IMR-90 (cell line): Measurements from ENCODE around the gene PLCB3. TPM values are rescaled to one million over a fixed set of nuclear protein-coding genes. Genes with fewer than 3 reads are reported as not detected.

Experiments
- ATAC-seq: fragments of 200-7000 bp; cut with Tn5 transposase; 2 replicates; pipeline ENCODE4 v1.9.1; 2020; ENCODE audit warnings: low read depth, mild to moderate bottlenecking, moderate library complexity
- BruUV-seq: library from RNA; stranded (reverse); fragments of 400-500 nt; replicated peaks from 2 replicates; lab custom pipeline; 2021; lab: Mats Ljungman, UMichigan
- CTCF ChIA-PET: fragments of 300-600 bp; formaldehyde crosslinking; extraction: SDS; loops from one replicate; lab custom pipeline; 2021; ENCODE audit warnings: antibody characterized with exemption; lab: Yijun Ruan, JAX
- POLR2A ChIA-PET: fragments of 300-600 bp; sonication (Branson Sonifier 250); formaldehyde crosslinking; loops from one replicate; lab custom pipeline; 2022; ENCODE audit warnings: antibody characterized with exemption; ENCODE audit not compliant: unreplicated experiment; lab: Charles Lee
- DNase-seq: peaks from one replicate; pipeline ENCODE4 v3.0.0; 2013
- H2AFZ ChIP-seq: replicated peaks from 2 replicates; pipeline ENCODE3; 2013; ENCODE audit warnings: low read length, mild to moderate bottlenecking; ENCODE audit not compliant: poor library complexity
- H2AK5ac ChIP-seq: 2 replicates; pipeline ENCODE4 v1.6.1; 2013; ENCODE audit warnings: low read depth, low read length, inconsistent platforms
- H2AK9ac ChIP-seq: replicated peaks from 2 replicates; pipeline ENCODE3; 2013; ENCODE audit warnings: mild to moderate bottlenecking, low read depth, low read length, moderate library complexity; ENCODE audit not compliant: poor library complexity
- H2BK120ac ChIP-seq: 2 replicates; pipeline ENCODE4 v1.6.1; 2013; ENCODE audit warnings: low read depth, low read length, inconsistent platforms
- H2BK15ac ChIP-seq: 3 replicates; pipeline ENCODE4 v1.6.1; 2013; ENCODE audit warnings: low read depth, low read length, inconsistent platforms
- H2BK20ac ChIP-seq: 2 replicates; pipeline ENCODE4 v1.6.1; 2013; ENCODE audit warnings: low read depth, mild to moderate bottlenecking, inconsistent platforms, low read length, moderate library complexity
- H2BK5ac ChIP-seq: 2 replicates; pipeline ENCODE4 v1.6.1; 2013; ENCODE audit warnings: mild to moderate bottlenecking, low read depth, low read length, inconsistent platforms; ENCODE audit not compliant: poor library complexity, severe bottlenecking
- H3K14ac ChIP-seq: replicated peaks from 2 replicates; pipeline ENCODE4 v1.6.1; 2013; ENCODE audit warnings: low read depth, low read length, inconsistent platforms
- H3K18ac ChIP-seq: 2 replicates; pipeline ENCODE4 v1.6.1; 2013; ENCODE audit warnings: low read depth, low read length, control low read depth
- H3K23ac ChIP-seq: 2 replicates; pipeline ENCODE4 v1.6.1; 2013; ENCODE audit warnings: low read depth, low read length, inconsistent platforms
- H3K27ac ChIP-seq: 2 replicates; pipeline ENCODE4 v1.5.1; 2013; ENCODE audit warnings: mild to moderate bottlenecking, control low read depth, low read length; ENCODE audit not compliant: insufficient read depth
- H3K27me3 ChIP-seq: 2 replicates; pipeline ENCODE4 v1.6.1; 2013; ENCODE audit warnings: low read length; ENCODE audit not compliant: control insufficient read depth, insufficient read depth
- H3K36me3 ChIP-seq: 2 replicates; pipeline ENCODE4 v1.6.1; 2013; ENCODE audit warnings: low read length, mixed read lengths; ENCODE audit not compliant: control insufficient read depth, insufficient read depth
- H3K4ac ChIP-seq: 2 replicates; pipeline ENCODE4 v1.6.1; 2013; ENCODE audit warnings: low read depth, low read length, inconsistent platforms
- H3K4me1 ChIP-seq: 2 replicates; pipeline ENCODE4 v1.6.1; 2013; ENCODE audit warnings: low read length, mixed read lengths; ENCODE audit not compliant: control insufficient read depth, insufficient read depth
- H3K4me2 ChIP-seq: 2 replicates; pipeline ENCODE4 v1.6.1; 2013; ENCODE audit warnings: low read depth, mild to moderate bottlenecking, control low read depth, low read length, moderate library complexity
- H3K4me3 ChIP-seq: 2 replicates; pipeline ENCODE4 v1.5.1; 2013; ENCODE audit warnings: low read depth, mild to moderate bottlenecking, control low read depth, low read length, moderate library complexity; ENCODE audit not compliant: insufficient read depth
- H3K56ac ChIP-seq: 2 replicates; pipeline ENCODE4 v1.6.1; 2013; ENCODE audit warnings: low read length, inconsistent platforms; ENCODE audit not compliant: insufficient read depth; ENCODE audit errors: extremely low read depth
- H3K79me1 ChIP-seq, 2 experiments: 2 replicates each; pipeline ENCODE4 v1.6.1; 2013; ENCODE audit warnings: low read length in 2 of 2, inconsistent platforms in 1 of 2, low read depth in 1 of 2
- H3K9ac ChIP-seq: 2 replicates; pipeline ENCODE4 v1.6.1; 2013; ENCODE audit warnings: low read depth, low read length, control low read depth
- H3K9me1 ChIP-seq: 2 replicates; pipeline ENCODE4 v1.6.1; 2013; ENCODE audit warnings: low read length, inconsistent platforms; ENCODE audit not compliant: insufficient read depth
- H3K9me3 ChIP-seq: 2 replicates; pipeline ENCODE4 v1.6.1; 2013; ENCODE audit warnings: low read length; ENCODE audit not compliant: control insufficient read depth, insufficient read depth
- H4K20me1 ChIP-seq: 2 replicates; pipeline ENCODE4 v1.6.1; 2013; ENCODE audit warnings: low read length, inconsistent platforms; ENCODE audit not compliant: insufficient read depth
- H4K5ac ChIP-seq: 2 replicates; pipeline ENCODE4 v1.6.1; 2013; ENCODE audit warnings: mild to moderate bottlenecking, low read depth, low read length, control low read depth
- H4K8ac ChIP-seq, 2 experiments: 2 replicates each; pipeline ENCODE4 v1.6.1; 2013; ENCODE audit warnings: low read depth in 2 of 2, low read length in 2 of 2, control low read depth in 1 of 2, inconsistent platforms in 1 of 2
- H4K91ac ChIP-seq: 2 replicates; pipeline ENCODE4 v1.6.1; 2013; ENCODE audit warnings: low read depth, low read length, inconsistent platforms; ENCODE audit not compliant: insufficient read depth
- MXI1 ChIP-seq: IDR thresholded peaks from 2 replicates; pipeline ENCODE4 v1.6.1; 2012; ENCODE audit warnings: low read depth, mild to moderate bottlenecking, low read length, moderate library complexity, borderline replicate concordance
- RCOR1 ChIP-seq: IDR thresholded peaks from 2 replicates; pipeline ENCODE4 v1.6.1; 2012; ENCODE audit warnings: mild to moderate bottlenecking, low read length, improper control_type of control experiment; ENCODE audit not compliant: insufficient replicate concordance
- RFX5 ChIP-seq: IDR thresholded peaks from 2 replicates; pipeline ENCODE4 v1.8.0; 2012; ENCODE audit warnings: low read depth, mild to moderate bottlenecking, low read length, moderate library complexity
- WGBS, 2 experiments: methylation state at CpG; one replicate each; pipeline versions ENCODE4 v1.1.5 to v1.1.7; 2013; ENCODE audit warnings: missing lambda C conversion rate in 2 of 2; ENCODE audit not compliant: insufficient read length in 1 of 2; ENCODE audit errors: extremely low coverage in 2 of 2; 5-methylcytosine and 5-hydroxymethylcytosine counted together
- dilution Hi-C: fragments of 300-500 bp; cut with HindIII; formaldehyde crosslinking; loops from one replicate; pipeline ENCODE4 v1.14.3; 2018; ENCODE audit warnings: low sequenced_read_pairs; ENCODE audit not compliant: unreplicated experiment
- in situ Hi-C: fragments of 300-500 bp; cut with MboI; formaldehyde crosslinking; loops from 3 replicates; pipeline ENCODE4 v1.14.3; 2019; ENCODE audit warnings: low sequenced_read_pairs, inconsistent platforms, mixed read lengths
- intact Hi-C: fragments of 100-400 bp; cut with micrococcal nuclease; formaldehyde crosslinking; loops from 2 replicates; pipeline ENCODE4 v1.10.0; 2022
- polyA plus RNA-seq, 3 experiments: library from polyadenylated mRNA; depleted of rRNA; stranded (reverse); fragments of >200 nt; gene quantifications; 2 replicates each; pipeline ENCODE4 v1.2.3, GENCODE V29; 2012; ENCODE audit warnings: low replicate concordance in 1 of 3
- total RNA-seq: library from RNA; depleted of rRNA; stranded (reverse); fragments of >200 nt; gene quantifications from 2 replicates; pipeline ENCODE4 v1.2.3, GENCODE V29; 2012

The PLCB3 gene
- total and polyA plus RNA-seq, 2 of the 4 experiments (the other 2 are of a cell fraction), result 23.9 to 24.9 TPM

GRCh38 chr11:64275031-64275800, 23.9 kb downstream of the PLCB3 start:
- no peak overlapping the region for H3K27ac ChIP-seq
- H3K27me3 ChIP-seq, result no peaks in the 10 kb centered on the region
- no peak overlapping the region for H3K14ac ChIP-seq
- H3K56ac ChIP-seq, result no peak overlapping the region
- H4K20me1 ChIP-seq, result no peaks in the 10 kb centered on the region; the same call in 1 of the 2 replicates
- H2BK5ac ChIP-seq, result no peak overlapping the region
- no peak overlapping the region for H4K91ac ChIP-seq
- POLR2A ChIA-PET, result no interaction called here
- H3K4me1 ChIP-seq, result peaks cover 4% of the 10 kb centered on the region
- ATAC-seq (no peak), DNase-seq (no peak)
- BruUV-seq, result no TSS peak
- 93% methylated on average over 5 of the region's 15 CpGs; no CpG with 5 or more reads in 1 of the 2 experiments for WGBS, 2 experiments
- CTCF ChIA-PET, result interaction anchor here (1.0 to 1.3 kb wide), 2 partner anchors 71 to 80 kb away, joined by 3 to 4 read pairs; no protein-coding TSS in a partner anchor
- H2AFZ ChIP-seq, result no peak overlapping the region
- peaks cover 9 to 19% of the 10 kb centered on the region in 2 experiments for H3K79me1 ChIP-seq
- no peak overlapping the region for H3K4me3 ChIP-seq
- no peak overlapping the region for H3K23ac ChIP-seq
- H3K9ac ChIP-seq, result no peak overlapping the region
- peaks cover 30% of the 10 kb centered on the region for H3K36me3 ChIP-seq
- TF ChIP-seq RFX5, result no peak
- no peak for TF ChIP-seq RCOR1
- no peak for TF ChIP-seq MXI1
- no peak overlapping the region for H3K4ac ChIP-seq
- H3K9me3 ChIP-seq, result no peaks in the 10 kb centered on the region
- no peak overlapping the region for H2BK15ac ChIP-seq
- H4K8ac ChIP-seq, result no peak overlapping the region
- no peak overlapping the region for H2BK120ac ChIP-seq
- dilution Hi-C loops, result no loop called here
- H3K18ac ChIP-seq, result no peak overlapping the region
- no peak overlapping the region for H2BK20ac ChIP-seq
- intact Hi-C loops, result no loop called here
- in situ Hi-C loops, result no loop called here
- H4K5ac ChIP-seq, result no peak overlapping the region
- H2AK9ac ChIP-seq, result no peak overlapping the region
- no peak overlapping the region for H3K4me2 ChIP-seq
- H3K9me1 ChIP-seq, result peaks cover 5% of the 10 kb centered on the region; the same call in 1 of the 2 replicates
- no peak overlapping the region for H2AK5ac ChIP-seq
